SK-N-SH (cell line): ENCODE results near the gene HNRNPUL1. TPM values are rescaled to one million over a fixed set of nuclear protein-coding genes. Genes with fewer than 3 reads are reported as not detected.

ENCODE experiments used
- polyA plus RNA-seq, 3 experiments: library from polyadenylated mRNA; depleted of rRNA; stranded (reverse); fragments of >200 nt; gene quantifications; 2 replicates each; pipeline ENCODE4 v1.2.3, GENCODE V29; 2012
- small RNA-seq, 7 experiments: library from RNA; depleted of rRNA; stranded (forward); fragments of <200 nt; gene quantifications; one replicate each; pipeline ENCODE3, GENCODE V24; 2012

Gene HNRNPUL1
- polyA plus RNA-seq, 1 of the 3 experiments (the other 2 are of a cell fraction), result 41.5 TPM

Small RNA genes lying within 50 kb of the gene (small RNA-seq; reads per million reads assigned to genes)
- 0 reads per million in 7 experiments for gene RN7SL34P

Other genes starting within 250 kb of the HNRNPUL1 start
- gene CYP2A13, start 175.9 kb upstream of the HNRNPUL1 start, polyA plus RNA-seq (2012; rRNA removed), result not detected in 2 replicates
- gene CYP2F1, start 149.9 kb upstream of the HNRNPUL1 start, polyA plus RNA-seq (2012; rRNA removed), result not detected in 2 replicates
- gene CYP2S1, start 71.2 kb upstream of the HNRNPUL1 start, polyA plus RNA-seq (2012; rRNA removed), result 0.50 and 0.67 TPM in 2 replicates
- gene AXL, start 45.1 kb upstream of the HNRNPUL1 start, polyA plus RNA-seq (2012; rRNA removed), result 78.8 and 82.6 TPM in 2 replicates
- 8.7 and 9.6 TPM in 2 replicates for gene CCDC97, start 45.8 kb downstream of the HNRNPUL1 start, polyA plus RNA-seq (2012; rRNA removed)
- 13.5 and 25.5 TPM in 2 replicates for gene TGFB1, start 89.5 kb downstream of the HNRNPUL1 start, polyA plus RNA-seq (2012; rRNA removed)
- gene B9D2, start 99.8 kb downstream of the HNRNPUL1 start, polyA plus RNA-seq (2012; rRNA removed), result 9.0 and 13.3 TPM in 2 replicates
- 5.1 and 5.7 TPM in 2 replicates for gene TMEM91, start 112.2 kb downstream of the HNRNPUL1 start, polyA plus RNA-seq (2012; rRNA removed)
- gene EXOSC5, start 133.0 kb downstream of the HNRNPUL1 start, polyA plus RNA-seq (2012; rRNA removed), result 71.3 and 74.1 TPM in 2 replicates
- gene BCKDHA, start 133.4 kb downstream of the HNRNPUL1 start, polyA plus RNA-seq (2012; rRNA removed), result 16.3 and 30.9 TPM in 2 replicates
- not detected in 2 replicates for gene B3GNT8, start 163.0 kb downstream of the HNRNPUL1 start, polyA plus RNA-seq (2012; rRNA removed)
- 70.2 and 71.4 TPM in 2 replicates for gene DMAC2, start 175.5 kb downstream of the HNRNPUL1 start, polyA plus RNA-seq (2012; rRNA removed)
- gene ERICH4, start 178.8 kb downstream of the HNRNPUL1 start, polyA plus RNA-seq (2012; rRNA removed), result not detected in 2 replicates